HG03442 (cell line): ENCODE data around the gene STX18.

Experiments
- ATAC-seq: cut with Tn5 transposase; IDR thresholded peaks from one replicate; pipeline ENCODE4 v1.9.1; 2021; ENCODE audit warnings: mild to moderate bottlenecking, moderate library complexity; ENCODE audit not compliant: unreplicated experiment

The STX18 gene

DNA sequence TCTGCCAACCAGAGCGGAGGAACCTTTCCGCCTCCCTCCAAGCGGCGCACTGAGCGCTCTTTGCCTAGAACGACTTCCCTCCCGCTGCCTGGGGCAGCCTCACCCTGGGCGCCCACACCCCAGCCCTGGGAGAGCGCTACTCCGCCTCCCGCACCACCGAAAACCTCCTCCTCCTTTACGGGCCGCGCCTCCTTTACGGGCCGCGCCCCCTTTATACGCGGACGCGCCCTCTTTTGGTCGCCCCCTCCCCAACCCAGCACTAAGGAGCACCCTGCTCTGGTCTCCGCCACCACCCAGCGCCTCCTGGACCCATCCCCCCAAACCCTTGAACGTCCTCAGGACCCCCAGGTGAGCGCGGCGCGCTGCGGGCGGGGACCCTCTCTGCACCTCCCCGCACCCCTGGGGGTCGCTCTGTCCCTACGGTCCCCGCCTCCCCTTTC, 155.5 kb downstream of the STX18 start:
- ATAC-seq = no peak

DNA sequence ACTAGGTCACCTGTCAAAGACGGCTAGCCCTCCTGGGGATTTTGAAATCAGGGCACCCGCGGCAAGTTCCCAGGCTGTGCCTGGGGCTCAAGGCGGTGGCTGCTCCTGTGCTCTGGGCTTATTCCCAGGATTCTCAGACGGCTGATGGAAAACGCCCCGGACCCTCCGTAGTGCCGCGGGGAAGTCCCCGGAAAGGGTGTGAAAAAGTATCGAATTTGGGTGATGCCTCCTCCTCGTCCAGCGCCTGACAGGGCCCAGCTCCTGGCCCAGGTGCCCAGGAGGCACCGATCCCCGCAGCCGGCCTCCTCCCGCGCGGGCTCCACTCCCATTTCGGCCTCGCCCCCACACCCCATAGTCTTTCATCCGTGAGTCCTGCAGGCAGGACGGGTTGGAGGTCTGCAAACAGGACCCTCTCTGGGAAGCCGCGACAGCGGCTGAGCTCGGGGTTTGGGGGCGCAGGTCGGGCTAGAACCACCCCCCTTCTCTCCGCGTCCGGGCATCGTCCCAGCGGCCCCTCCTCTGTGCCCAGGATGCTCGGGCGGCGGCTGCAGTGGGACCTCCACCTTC, 156.0 kb downstream of the STX18 start:
- ATAC-seq = no peak

DNA sequence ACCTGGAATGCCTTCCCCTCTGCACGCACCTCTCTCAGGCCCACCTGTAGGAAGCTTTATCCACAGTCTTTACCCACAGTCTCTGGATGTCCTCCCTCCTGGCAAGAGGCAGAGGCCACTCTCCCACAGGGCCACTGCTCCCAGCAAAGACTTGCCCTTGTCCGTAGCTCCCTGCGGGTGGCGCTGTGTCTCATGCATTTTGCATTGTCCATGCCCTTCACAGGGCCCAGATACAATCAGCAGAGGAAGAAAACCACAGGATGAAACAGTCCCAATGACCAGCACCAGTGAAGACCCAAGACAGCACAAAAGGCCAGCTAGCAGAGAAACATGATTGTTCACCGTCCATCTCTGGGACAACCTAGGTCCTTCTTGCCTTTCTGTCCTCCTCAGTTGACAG, 157.0 kb downstream of the STX18 start:
- no peak for ATAC-seq

DNA sequence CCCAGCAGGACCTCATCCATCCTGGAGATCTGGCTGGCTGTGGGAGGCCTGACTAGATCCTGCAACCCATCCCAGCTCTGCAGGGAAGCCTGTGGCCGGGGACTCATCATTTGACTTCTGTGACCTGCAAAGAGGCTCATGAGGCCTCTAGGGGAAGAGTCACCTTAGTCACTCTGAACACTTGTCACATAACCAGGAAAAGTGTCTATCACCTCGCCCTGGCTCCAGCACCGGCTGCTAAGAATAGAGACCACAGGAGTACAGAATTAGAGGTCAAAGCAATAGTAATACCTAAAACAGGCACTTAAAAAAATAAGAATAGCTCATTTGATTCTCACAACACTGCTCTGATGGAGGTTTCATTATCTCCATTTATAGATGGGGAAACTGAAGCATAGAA, 158.8 kb downstream of the STX18 start:
- no peak for ATAC-seq

DNA sequence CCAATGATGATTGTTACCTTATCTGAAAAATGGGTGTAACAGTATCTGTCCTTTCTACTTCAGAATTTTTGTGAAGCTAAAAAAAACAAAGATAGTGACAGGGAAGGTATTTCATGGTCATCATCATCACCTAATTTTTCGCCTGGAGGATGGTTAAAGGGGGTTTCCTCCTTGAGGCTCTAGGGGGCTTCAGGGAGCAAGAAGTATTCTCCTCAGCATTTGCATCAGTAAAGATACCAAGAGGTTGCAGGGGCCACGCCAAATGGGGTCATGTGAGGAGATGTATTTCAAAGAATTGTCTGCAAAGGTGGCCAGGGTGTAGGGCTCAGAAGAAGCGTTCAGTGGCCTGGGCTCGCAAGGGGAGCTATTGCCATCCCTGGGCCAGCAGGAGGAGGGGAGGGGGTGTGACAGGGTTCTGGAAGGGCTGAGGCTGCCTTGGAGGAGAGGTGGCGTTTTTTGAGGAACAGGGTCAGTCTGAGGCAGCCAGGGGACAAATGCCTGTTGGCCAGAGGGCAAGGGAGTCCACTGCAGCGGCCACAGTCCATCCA, 162.2 kb downstream of the STX18 start:
- ATAC-seq = no peak

DNA sequence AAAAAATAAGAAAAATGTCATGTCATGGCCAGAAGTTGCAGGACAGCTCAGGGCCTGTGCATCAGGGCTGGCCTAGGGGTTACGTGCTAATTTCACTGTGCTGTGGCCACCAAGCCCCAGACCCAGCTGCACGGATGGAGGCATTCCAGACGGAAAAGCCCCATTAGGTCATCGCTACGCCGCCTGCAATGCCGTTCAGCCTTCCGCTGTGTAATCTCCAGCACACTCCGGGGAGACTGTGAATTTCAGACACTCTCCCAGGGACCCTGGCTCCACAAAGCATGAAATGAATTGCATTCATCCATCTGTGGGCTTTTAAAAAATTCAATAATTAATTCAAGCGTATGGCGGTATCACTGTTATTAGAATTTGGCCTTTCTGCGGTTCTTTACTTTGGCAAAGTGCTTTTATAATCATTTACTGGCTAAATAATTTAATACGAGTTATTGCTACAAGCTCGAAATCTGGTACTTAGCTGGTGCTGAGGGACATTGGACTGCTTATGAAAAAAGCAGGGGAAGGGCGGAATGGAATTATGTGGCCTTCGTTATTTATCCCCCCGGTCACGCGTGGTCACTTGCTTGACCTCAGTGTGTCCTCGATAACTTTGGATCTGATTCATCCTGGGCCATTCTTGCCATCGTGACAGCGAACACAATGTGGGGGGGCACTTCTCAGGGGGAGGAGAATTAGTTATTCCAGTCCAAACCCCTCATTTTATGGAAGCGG, 164.0 kb downstream of the STX18 start:
- no peak for ATAC-seq

DNA sequence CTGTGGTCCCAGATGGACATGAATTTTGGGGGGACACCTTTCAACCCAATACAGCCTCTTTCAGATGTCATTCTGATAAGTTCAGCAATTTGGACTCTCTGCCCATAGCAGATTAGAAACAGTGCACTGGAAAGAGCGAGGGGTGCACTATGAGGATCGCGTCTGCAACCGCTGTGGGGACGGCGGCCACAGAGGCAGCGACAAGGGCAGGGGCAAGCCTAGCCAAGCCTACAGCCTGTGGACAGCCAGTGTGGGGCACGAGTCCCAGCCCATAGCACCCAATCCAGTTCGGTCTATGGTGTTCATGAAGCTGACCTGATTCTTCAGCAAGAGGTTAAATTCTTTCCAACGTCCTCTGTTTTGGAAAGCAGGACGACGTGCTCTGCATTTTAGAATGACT, 164.7 kb downstream of the STX18 start:
- no peak for ATAC-seq

DNA sequence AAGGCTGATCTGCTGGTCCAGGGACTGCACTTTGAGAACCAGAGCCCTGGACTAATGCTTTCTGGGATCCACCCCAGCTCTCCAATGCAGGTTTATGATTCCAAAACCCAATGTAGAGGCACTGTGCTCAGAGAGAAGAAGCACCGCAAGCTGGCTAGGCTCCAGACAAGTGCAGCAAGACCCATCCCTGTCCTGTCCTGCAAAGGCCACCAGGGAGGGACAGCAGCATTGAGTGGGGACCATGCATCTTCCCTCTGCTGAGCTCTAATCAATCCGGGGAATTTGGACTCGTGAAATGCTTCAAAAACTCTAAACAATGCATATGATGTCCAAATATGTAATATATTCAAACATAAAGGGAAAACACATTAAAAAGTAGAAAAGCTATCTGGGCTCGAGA, 165.8 kb downstream of the STX18 start:
- ATAC-seq = no peak

DNA sequence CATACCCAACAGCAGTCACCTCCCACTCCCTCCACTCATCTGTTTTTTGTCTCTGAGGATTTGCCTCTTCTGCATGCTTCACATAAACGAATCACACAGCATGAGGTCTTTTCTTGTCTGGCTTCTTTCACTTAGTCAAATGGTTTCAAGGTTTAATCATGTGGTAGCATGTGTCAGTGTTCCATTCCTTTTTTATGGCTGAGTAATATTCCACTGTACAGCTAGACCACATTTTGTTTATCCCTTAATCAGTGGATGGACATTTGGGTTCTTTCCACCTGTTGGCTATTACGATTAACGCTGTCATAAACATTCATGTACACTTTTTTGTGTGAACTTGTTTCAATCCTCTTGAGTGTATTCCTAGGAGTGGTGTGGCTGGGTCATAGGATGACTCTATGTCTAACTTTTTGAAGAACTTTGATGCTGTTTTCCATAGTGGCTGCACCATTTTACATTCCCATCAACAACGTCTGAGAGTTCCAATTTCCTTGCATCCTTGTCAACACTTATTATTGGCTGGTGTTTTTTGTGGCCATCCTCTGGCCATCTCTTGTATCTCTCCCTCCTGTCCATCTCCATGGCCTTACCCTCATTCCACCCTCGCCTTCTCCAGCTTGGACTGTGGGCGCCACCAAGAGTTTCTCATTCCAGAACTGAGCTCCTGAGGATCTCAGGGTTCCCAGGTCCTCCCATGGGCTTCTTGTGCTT, 167.3 kb downstream of the STX18 start:
- no peak for ATAC-seq
